ENCODE results near the gene ACAN. TPM values are rescaled to one million over a fixed set of nuclear protein-coding genes. Genes with fewer than 3 reads are reported as not detected.

ACAN gene
- total and polyA plus RNA-seq, 2 of the 8 experiments (the other 6 are each of a cell fraction or from before 2014, with no cell fraction given) = 0.71 to 0.73 TPM

DNA sequence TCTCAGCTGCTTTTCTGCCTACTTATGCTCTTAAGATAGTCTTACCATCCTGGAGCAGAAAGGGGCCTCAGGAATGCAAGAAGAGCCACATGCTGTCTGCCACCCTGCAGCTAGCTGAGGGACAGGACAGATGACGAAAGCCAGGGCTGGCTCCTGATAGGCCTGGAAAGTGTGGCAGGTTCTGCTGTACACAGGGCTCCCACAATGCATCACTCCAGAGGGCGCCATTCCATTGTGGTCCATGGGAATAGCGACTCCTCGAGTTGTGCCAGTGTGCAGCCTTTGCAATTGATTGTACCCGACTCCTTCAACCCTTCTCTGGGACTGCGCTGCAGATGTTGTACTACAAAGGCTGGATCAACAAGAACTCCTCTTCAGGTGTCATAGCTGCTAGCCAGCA lies 11.2 kb downstream of the ACAN start (continued):
- TF ChIP-seq CBX8 (IDR thresholded peaks at IDR 0.05; ENCODE audit: borderline replicate concordance, low read depth, low read length) (no peak), SRF (IDR thresholded peaks at IDR 0.05; ENCODE audit: low read depth, low read length) (no peak), EGR1 (IDR thresholded peaks at IDR 0.05; ENCODE audit: borderline replicate concordance, low read depth, low read length) (no peak), TAF1 (IDR thresholded peaks at IDR 0.05; ENCODE audit: low read depth, low read length) (no peak), TCF12 (IDR thresholded peaks at IDR 0.05; ENCODE audit: low read depth, low read length) (no peak), RBBP5 (IDR thresholded peaks at IDR 0.05; ENCODE audit: borderline replicate concordance, low read depth, low read length) (no peak), MAFK (IDR thresholded peaks at IDR 0.05; ENCODE audit: low read depth, low read length) (no peak)
- TF ChIP-seq, protein P1, sequence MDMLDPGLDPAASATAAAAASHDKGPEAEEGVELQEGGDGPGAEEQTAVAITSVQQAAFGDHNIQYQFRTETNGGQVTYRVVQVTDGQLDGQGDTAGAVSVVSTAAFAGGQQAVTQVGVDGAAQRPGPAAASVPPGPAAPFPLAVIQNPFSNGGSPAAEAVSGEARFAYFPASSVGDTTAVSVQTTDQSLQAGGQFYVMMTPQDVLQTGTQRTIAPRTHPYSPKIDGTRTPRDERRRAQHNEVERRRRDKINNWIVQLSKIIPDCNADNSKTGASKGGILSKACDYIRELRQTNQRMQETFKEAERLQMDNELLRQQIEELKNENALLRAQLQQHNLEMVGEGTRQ (IDR thresholded peaks at IDR 0.05; ENCODE audit: low read length) = no peak
- TF ChIP-seq, protein P2, sequence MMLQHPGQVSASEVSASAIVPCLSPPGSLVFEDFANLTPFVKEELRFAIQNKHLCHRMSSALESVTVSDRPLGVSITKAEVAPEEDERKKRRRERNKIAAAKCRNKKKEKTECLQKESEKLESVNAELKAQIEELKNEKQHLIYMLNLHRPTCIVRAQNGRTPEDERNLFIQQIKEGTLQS (IDR thresholded peaks at IDR 0.05; ENCODE audit: insufficient read depth, low read depth, low read length) = no peak
